Ascending aorta (tissue), 2 donors: Measurements from ENCODE around the gene PDE10A. TPM values are rescaled to one million over a fixed set of nuclear protein-coding genes. Genes with fewer than 3 reads are reported as not detected.

Source experiments
- DNase-seq, 2 donors: peaks; one replicate each; pipeline ENCODE4 v3.0.0-alpha.2; 2019; ENCODE audit warnings: low spot score in 2 of 2
- H3K27ac ChIP-seq, 2 donors: fragments of 200-600 bp; sonication (generic); one replicate each; pipeline ENCODE4 v1.5.1; 2016 to 2017; ENCODE audit warnings: mild to moderate bottlenecking in 1 of 2
- H3K27me3 ChIP-seq: fragments of 200-600 bp; sonication (generic); one replicate; pipeline ENCODE4 v1.5.1; 2017
- H3K36me3 ChIP-seq, 2 donors: fragments of 200-600 bp; sonication (generic); one replicate each; pipeline ENCODE4 v1.5.1; 2016
- H3K4me1 ChIP-seq, 2 donors: fragments of 200-600 bp; sonication (generic); one replicate each; pipeline ENCODE4 v1.5.1; 2016 to 2017; ENCODE audit warnings: mild to moderate bottlenecking in 1 of 2
- H3K4me3 ChIP-seq, 2 donors: fragments of 200-600 bp; sonication (generic); one replicate each; pipeline ENCODE4 v1.5.1; 2016 to 2017; ENCODE audit warnings: mild to moderate bottlenecking in 1 of 2
- H3K9me3 ChIP-seq, 2 donors: fragments of 200-600 bp; sonication (generic); one replicate each; pipeline ENCODE4 v1.5.1; 2016
- intact Hi-C: fragments of 100-400 bp; cut with DNase I; formaldehyde crosslinking; loops from one replicate; pipeline ENCODE4 v1.15.1; 2023
- total RNA-seq: library from RNA; depleted of rRNA; stranded (reverse); fragments of >200 nt; gene quantifications from one replicate; pipeline ENCODE4 v1.1.0, GENCODE V29; 2016
- TF ChIP-seq, protein P1 (sequence below), 3 experiments: fragments of 200-600 bp in 2 of 3; fragments of 450-650 bp in 1 of 3; sonication (generic) in 2 of 3; IDR thresholded peaks; one replicate each; pipeline ENCODE4 v1.5.1; 2016 to 2019; ENCODE audit warnings: antibody characterized with exemption in 3 of 3, mild to moderate bottlenecking in 1 of 3, moderate library complexity in 1 of 3

Gene PDE10A
- total RNA-seq, 1 donor from 2014 or later, result 2.0 TPM

DNA sequence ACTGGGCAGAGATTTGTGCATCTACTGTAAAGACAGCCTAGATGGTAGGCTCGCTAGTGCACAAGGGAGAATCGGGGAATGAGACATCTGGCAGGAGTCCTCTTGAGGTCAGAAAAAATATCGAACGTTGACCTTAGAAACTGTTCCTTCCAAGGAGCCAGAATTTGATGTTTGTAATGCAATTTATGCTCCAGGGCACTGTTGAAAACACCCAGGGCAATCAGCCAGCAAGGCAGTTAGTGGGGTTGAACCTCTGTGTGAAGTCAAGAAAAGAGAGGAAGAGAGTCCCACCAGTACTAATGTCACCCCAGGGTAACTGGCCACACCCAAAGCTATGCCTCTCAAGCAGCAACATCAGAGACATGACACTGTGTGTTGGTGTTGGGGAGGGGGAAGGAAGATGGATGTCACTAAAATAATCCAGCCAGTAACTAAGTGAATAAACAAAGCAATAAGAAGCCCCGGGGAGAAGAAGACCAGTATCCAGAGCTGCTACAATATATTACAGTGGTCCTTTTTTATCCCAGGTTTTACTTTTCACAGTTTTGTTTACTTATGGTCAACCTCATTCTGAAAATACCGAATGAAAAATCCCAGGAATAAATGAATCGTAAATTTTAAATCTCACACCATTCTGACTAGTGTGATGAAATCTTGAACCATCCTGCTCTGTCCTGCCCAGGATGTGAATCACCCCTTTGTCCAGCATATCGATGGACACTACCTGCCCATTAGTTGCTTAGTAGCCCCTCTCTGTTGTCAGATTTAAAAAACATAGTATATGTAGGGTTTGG, 32.9 kb upstream of the PDE10A start:
- Histone ChIP-seq H3K36me3 (no peaks in the 10 kb centered on the region), H3K27me3 (no peaks in the 10 kb centered on the region), H3K4me3 (no peak overlapping the region), H3K9me3 (no peaks in the 10 kb centered on the region), H3K27ac (no peak overlapping the region), H3K4me1 (no peaks in the 10 kb centered on the region)
- intact Hi-C loops, result no loop called here
- TF ChIP-seq, protein P1, sequence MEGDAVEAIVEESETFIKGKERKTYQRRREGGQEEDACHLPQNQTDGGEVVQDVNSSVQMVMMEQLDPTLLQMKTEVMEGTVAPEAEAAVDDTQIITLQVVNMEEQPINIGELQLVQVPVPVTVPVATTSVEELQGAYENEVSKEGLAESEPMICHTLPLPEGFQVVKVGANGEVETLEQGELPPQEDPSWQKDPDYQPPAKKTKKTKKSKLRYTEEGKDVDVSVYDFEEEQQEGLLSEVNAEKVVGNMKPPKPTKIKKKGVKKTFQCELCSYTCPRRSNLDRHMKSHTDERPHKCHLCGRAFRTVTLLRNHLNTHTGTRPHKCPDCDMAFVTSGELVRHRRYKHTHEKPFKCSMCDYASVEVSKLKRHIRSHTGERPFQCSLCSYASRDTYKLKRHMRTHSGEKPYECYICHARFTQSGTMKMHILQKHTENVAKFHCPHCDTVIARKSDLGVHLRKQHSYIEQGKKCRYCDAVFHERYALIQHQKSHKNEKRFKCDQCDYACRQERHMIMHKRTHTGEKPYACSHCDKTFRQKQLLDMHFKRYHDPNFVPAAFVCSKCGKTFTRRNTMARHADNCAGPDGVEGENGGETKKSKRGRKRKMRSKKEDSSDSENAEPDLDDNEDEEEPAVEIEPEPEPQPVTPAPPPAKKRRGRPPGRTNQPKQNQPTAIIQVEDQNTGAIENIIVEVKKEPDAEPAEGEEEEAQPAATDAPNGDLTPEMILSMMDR (IDR thresholded peaks at IDR 0.05), result no peak
- no peak for DNase-seq

DNA sequence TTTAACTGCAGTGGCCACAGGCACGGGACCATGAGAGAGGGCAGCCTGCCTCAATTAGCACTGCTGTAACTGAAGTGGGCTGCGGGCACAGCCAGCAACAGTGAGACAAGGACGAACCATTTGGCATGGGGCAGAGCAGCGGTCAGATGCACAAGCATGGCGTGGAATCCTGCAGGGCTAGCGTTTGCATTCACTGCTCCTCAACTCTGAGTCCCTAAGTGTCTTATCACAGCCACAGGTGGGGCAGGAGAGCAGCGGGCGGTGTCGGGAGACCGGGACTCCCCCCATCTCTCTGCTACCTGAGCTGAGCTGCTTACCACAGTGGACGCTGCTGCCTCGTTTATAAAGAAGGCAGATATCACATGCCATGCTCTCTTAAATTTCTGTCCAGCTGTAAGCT, 31.3 kb upstream of the PDE10A start:
- no peaks in the 10 kb centered on the region for H3K9me3 ChIP-seq
- H3K27ac ChIP-seq, result no peak overlapping the region
- H3K4me1 ChIP-seq, result no peaks in the 10 kb centered on the region
- TF ChIP-seq, protein P1 (IDR thresholded peaks at IDR 0.05), result no peak
- no peak for DNase-seq
- H3K27me3 ChIP-seq, result no peaks in the 10 kb centered on the region
- H3K4me3 ChIP-seq, result no peak overlapping the region
- H3K36me3 ChIP-seq, result no peaks in the 10 kb centered on the region
- intact Hi-C loops, result no loop called here

DNA sequence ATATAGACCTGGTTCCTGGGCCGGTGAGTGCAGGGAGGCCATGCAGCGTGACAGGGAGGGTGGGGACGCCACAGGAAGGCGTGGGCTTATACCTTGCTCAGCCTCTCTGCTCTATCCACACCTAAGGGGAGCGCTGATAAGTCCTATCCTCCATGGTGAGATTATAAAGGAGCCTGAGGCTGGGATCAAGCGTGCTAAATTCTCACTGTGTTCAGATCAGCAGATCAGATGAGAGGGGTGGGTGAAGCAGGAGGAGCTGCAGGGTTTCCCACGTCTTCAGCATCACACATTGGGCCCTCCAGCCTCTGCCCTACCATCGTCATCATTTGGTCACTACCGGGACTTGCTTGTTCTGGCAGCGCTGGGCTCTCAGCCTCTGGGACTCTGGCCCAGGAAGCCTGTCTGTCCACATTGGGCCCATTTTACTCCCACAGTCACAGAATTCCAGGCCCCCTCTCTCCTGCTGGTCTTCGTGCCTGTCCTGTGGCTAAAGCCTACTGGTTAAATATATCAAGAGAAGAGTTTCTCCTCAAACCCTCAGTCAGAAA, 29.1 kb upstream of the PDE10A start:
- intact Hi-C loops, result no loop called here
- H3K4me3 ChIP-seq, result no peak overlapping the region
- no peaks in the 10 kb centered on the region for H3K9me3 ChIP-seq
- DNase-seq, result no peak
- no peaks in the 10 kb centered on the region for H3K36me3 ChIP-seq
- no peaks in the 10 kb centered on the region for H3K27me3 ChIP-seq
- TF ChIP-seq, protein P1 (IDR thresholded peaks at IDR 0.05), result no peak
- H3K4me1 ChIP-seq, result no peaks in the 10 kb centered on the region
- no peak overlapping the region for H3K27ac ChIP-seq

DNA sequence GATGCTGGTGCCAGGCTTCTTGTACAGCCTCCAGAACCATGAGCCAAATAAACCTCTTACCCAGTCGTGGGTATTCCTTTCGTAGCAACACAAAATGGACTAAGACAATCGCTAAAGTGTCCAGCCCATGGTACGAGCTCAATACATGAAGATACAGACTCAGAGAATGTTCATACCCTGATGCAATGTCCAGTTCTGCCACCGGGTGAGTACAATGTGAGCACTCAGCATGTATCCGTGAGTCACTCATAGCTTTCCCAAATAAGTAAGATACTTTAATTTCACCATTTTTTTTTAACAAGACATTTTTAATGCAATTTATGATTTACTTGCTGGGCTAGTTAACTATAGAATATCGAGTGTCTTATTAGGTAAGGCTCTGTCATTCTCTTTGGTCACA, 26.7 kb upstream of the PDE10A start:
- H3K36me3 ChIP-seq, result no peaks in the 10 kb centered on the region
- H3K27ac ChIP-seq, result no peak overlapping the region
- no peak for DNase-seq
- no peaks in the 10 kb centered on the region for H3K9me3 ChIP-seq
- TF ChIP-seq, protein P1 (IDR thresholded peaks at IDR 0.05), result no peak
- intact Hi-C loops, result no loop called here
- no peaks in the 10 kb centered on the region for H3K27me3 ChIP-seq
- H3K4me1 ChIP-seq, result no peaks in the 10 kb centered on the region
- H3K4me3 ChIP-seq, result no peak overlapping the region

DNA sequence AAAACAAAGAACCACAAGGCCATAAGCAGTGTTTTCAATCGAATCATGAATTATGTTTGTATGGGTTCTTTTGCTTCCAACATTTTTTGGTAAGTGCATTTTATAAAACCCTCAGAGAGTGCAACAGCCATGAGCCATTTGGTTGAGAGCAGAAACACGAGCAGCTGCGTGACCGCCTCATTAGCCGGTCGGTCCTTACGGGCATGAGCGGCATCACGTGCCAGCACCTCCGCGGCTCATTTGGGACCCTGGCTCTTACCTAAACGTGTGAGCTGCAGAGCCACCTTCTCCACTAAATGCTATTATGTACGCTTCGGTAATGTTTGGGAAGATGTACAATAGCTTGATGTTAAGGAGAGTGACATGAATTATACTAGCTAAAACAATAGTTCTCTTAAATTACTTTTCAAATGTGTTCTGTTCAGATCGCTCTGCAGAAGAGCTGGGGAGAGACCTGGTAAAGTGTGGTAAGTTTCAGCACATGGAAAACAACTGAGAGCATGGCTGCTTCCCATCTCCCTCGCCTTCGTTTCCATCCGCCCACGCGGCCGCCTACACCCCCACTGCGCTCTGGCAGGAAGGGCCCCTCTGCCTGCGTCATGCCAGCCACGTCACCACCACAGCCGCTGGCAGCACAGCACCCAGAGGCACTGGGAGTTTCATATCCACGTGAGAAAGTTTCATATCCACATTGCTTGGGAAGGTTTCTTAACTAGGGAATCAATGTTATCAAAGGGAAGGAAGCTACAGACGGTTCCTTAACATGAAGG, 23.7 kb upstream of the PDE10A start:
- Histone ChIP-seq H3K4me3 (no peak overlapping the region), H3K27ac (no peak overlapping the region), H3K9me3 (no peaks in the 10 kb centered on the region), H3K36me3 (no peaks in the 10 kb centered on the region), H3K4me1 (no peaks in the 10 kb centered on the region), H3K27me3 (no peaks in the 10 kb centered on the region)
- TF ChIP-seq, protein P1 (IDR thresholded peaks at IDR 0.05), result no peak
- intact Hi-C loops, result no loop called here
- no peak for DNase-seq
